Measurements from ENCODE around the gene CALCB.
"Not testable (repeated sequence)": the region's sequence is repeated elsewhere in the genome, so short reads cannot be mapped to it uniquely, and the experiment has no call there.

The CALCB gene

GRCh38 chr11:15073361-15074205, at the start of gene CALCB:
CALCB (plus strand) TSS chr11:15073593; CDS start chr11:15074719, 1,126 bp downstream.
- peak; percentile 51 for DNase-seq (ENCODE audit: low spot score)

GRCh38 chr11:15027011-15027410, 46.4 kb upstream of the CALCB start:
- DNase-seq (ENCODE audit: low spot score): no peak

GRCh38 chr11:15027956-15028355, 45.4 kb upstream of the CALCB start:
- no peak for DNase-seq (ENCODE audit: low spot score)

- no peak for DNase-seq (ENCODE audit: low spot score)
These were observed 45.0 kb upstream of the CALCB start for GRCh38 chr11:15028379-15028778.

- not testable (repeated sequence) for DNase-seq (ENCODE audit: low spot score)
These were observed 41.4 kb upstream of the CALCB start for GRCh38 chr11:15031945-15032344.

- no peak for DNase-seq (ENCODE audit: low spot score)
These were observed 38.6 kb upstream of the CALCB start for GRCh38 chr11:15034687-15035267.

- no peak for DNase-seq (ENCODE audit: low spot score)
These were observed 38.1 kb upstream of the CALCB start for GRCh38 chr11:15035283-15035682.

- no peak for DNase-seq (ENCODE audit: low spot score)
These were observed 34.4 kb upstream of the CALCB start for GRCh38 chr11:15038963-15039362.

GRCh38 chr11:15045209-15045608, 28.2 kb upstream of the CALCB start:
- no peak for DNase-seq (ENCODE audit: low spot score)

GRCh38 chr11:15045891-15046290, 27.5 kb upstream of the CALCB start:
- DNase-seq (ENCODE audit: low spot score): no peak

GRCh38 chr11:15046673-15047072, 26.7 kb upstream of the CALCB start:
- DNase-seq (ENCODE audit: low spot score): not testable (repeated sequence)

- no peak for DNase-seq (ENCODE audit: low spot score)
These were observed 24.8 kb upstream of the CALCB start for GRCh38 chr11:15048616-15049015.

GRCh38 chr11:15053191-15053685, 20.2 kb upstream of the CALCB start:
- DNase-seq (ENCODE audit: low spot score): no peak

- DNase-seq (ENCODE audit: low spot score): no peak
These were observed 17.6 kb upstream of the CALCB start for GRCh38 chr11:15055620-15056356.

GRCh38 chr11:15057329-15057728, 16.1 kb upstream of the CALCB start:
- DNase-seq (ENCODE audit: low spot score): no peak

- no peak for DNase-seq (ENCODE audit: low spot score)
These were observed 14.1 kb upstream of the CALCB start for GRCh38 chr11:15059132-15059915.

GRCh38 chr11:15062599-15062998, 10.8 kb upstream of the CALCB start:
- no peak for DNase-seq (ENCODE audit: low spot score)

- DNase-seq (ENCODE audit: low spot score): not testable (repeated sequence)
These were observed 3.6 kb upstream of the CALCB start for GRCh38 chr11:15069751-15070150.

- no peak for DNase-seq (ENCODE audit: low spot score)
These were observed 1.7 kb upstream of the CALCB start for GRCh38 chr11:15071556-15072255.

GRCh38 chr11:15072551-15073143, 746 bp upstream of the CALCB start:
- DNase-seq (ENCODE audit: low spot score): no peak

All from AG20443 (cell line).